ENCODE data around the gene INO80D. TPM values are rescaled to one million over a fixed set of nuclear protein-coding genes. Genes with fewer than 3 reads are reported as not detected.

INO80D gene
- total and polyA plus RNA-seq, 2 experiments from 2014 or later, result 17.5 to 37.4 TPM

DNA sequence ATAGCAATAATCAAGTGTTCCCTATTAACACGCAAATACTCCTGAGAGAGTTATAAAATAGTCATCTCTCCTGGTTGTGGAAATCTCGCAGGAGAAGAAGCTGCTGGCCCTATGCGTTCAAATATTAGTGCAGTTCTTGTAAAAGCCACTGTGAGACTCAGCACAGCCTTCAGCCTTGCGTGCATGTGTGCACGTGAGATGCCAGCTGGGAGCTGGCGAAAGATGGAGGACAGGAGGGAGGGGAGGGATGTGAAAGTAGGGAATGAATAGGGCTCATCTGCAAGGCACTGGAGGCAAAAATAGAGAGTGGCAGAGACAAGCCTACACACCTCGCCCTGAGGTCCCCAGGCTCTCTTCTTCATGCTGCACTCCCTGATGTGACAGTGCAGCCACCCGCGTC, 126.5 kb downstream of the INO80D start:
- no peaks in the 10 kb centered on the region for H3F3A ChIP-seq (replicated peaks; ENCODE audit: low read depth)
- no peak overlapping the region for H3K4me3 ChIP-seq
- H2AFZ ChIP-seq, result no peak overlapping the region
- peaks cover 6% of the 10 kb centered on the region; the same call in 1 of the 2 replicates for H3K9me2 ChIP-seq (ENCODE audit: insufficient read depth)
- no peaks in the 10 kb centered on the region for H3K27me3 ChIP-seq (ENCODE audit: insufficient read depth)
- H3K4me1 Mint-ChIP-seq, result peaks cover 28% of the 10 kb centered on the region
- no peaks in the 10 kb centered on the region for H3K79me2 ChIP-seq (replicated peaks; ENCODE audit: insufficient read depth)
- H3K27ac ChIP-seq (ENCODE audit: low read depth), result no peak overlapping the region
- DNase-seq (ENCODE audit: low spot score) (no peak), ATAC-seq (no peak)
- TF ChIP-seq, protein P1, sequence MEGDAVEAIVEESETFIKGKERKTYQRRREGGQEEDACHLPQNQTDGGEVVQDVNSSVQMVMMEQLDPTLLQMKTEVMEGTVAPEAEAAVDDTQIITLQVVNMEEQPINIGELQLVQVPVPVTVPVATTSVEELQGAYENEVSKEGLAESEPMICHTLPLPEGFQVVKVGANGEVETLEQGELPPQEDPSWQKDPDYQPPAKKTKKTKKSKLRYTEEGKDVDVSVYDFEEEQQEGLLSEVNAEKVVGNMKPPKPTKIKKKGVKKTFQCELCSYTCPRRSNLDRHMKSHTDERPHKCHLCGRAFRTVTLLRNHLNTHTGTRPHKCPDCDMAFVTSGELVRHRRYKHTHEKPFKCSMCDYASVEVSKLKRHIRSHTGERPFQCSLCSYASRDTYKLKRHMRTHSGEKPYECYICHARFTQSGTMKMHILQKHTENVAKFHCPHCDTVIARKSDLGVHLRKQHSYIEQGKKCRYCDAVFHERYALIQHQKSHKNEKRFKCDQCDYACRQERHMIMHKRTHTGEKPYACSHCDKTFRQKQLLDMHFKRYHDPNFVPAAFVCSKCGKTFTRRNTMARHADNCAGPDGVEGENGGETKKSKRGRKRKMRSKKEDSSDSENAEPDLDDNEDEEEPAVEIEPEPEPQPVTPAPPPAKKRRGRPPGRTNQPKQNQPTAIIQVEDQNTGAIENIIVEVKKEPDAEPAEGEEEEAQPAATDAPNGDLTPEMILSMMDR (conservative IDR thresholded peaks at IDR 0.05; ENCODE audit: low read depth in 2 of 2), result no peak
- no peak for TF ChIP-seq ZNF331 (CRISPR knock-in tag; IDR thresholded peaks at IDR 0.05; ENCODE audit: low read depth)
- no peak for TF ChIP-seq POLR2AphosphoS5 (IDR thresholded peaks at IDR 0.05; ENCODE audit: low read depth)
- TF ChIP-seq, protein P2, sequence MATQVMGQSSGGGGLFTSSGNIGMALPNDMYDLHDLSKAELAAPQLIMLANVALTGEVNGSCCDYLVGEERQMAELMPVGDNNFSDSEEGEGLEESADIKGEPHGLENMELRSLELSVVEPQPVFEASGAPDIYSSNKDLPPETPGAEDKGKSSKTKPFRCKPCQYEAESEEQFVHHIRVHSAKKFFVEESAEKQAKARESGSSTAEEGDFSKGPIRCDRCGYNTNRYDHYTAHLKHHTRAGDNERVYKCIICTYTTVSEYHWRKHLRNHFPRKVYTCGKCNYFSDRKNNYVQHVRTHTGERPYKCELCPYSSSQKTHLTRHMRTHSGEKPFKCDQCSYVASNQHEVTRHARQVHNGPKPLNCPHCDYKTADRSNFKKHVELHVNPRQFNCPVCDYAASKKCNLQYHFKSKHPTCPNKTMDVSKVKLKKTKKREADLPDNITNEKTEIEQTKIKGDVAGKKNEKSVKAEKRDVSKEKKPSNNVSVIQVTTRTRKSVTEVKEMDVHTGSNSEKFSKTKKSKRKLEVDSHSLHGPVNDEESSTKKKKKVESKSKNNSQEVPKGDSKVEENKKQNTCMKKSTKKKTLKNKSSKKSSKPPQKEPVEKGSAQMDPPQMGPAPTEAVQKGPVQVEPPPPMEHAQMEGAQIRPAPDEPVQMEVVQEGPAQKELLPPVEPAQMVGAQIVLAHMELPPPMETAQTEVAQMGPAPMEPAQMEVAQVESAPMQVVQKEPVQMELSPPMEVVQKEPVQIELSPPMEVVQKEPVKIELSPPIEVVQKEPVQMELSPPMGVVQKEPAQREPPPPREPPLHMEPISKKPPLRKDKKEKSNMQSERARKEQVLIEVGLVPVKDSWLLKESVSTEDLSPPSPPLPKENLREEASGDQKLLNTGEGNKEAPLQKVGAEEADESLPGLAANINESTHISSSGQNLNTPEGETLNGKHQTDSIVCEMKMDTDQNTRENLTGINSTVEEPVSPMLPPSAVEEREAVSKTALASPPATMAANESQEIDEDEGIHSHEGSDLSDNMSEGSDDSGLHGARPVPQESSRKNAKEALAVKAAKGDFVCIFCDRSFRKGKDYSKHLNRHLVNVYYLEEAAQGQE (IDR thresholded peaks at IDR 0.05; ENCODE audit: unreplicated experiment), result no peak
- no peak for TF ChIP-seq CREB1 (CRISPR knock-in tag; IDR thresholded peaks at IDR 0.05; ENCODE audit: low read depth)
- no peak for TF ChIP-seq EZH2phosphoT487 (IDR thresholded peaks at IDR 0.05; ENCODE audit: unreplicated experiment)
- H3K9me3 Mint-ChIP-seq, result peaks cover 4% of the 10 kb centered on the region
- peaks cover under 1% of the 10 kb centered on the region; the same call in 1 of the 3 replicates for H3K36me3 Mint-ChIP-seq (ENCODE audit: low read depth)
- no peak overlapping the region for H3K4me3 Mint-ChIP-seq
- no peaks in the 10 kb centered on the region for H4K20me1 ChIP-seq (replicated peaks; ENCODE audit: insufficient read depth)
- H3K4me2 ChIP-seq, result no peak overlapping the region
- H3K27ac Mint-ChIP-seq, result no peak overlapping the region
- H3K36me3 ChIP-seq (ENCODE audit: insufficient read depth), result no peaks in the 10 kb centered on the region; the same call in 1 of the 2 replicates
- peaks cover 8% of the 10 kb centered on the region for H3K27me3 Mint-ChIP-seq (ENCODE audit: insufficient read depth, low read depth, poor library complexity)
- H3K4me1 ChIP-seq (ENCODE audit: insufficient read depth), result peaks cover 21% of the 10 kb centered on the region

DNA sequence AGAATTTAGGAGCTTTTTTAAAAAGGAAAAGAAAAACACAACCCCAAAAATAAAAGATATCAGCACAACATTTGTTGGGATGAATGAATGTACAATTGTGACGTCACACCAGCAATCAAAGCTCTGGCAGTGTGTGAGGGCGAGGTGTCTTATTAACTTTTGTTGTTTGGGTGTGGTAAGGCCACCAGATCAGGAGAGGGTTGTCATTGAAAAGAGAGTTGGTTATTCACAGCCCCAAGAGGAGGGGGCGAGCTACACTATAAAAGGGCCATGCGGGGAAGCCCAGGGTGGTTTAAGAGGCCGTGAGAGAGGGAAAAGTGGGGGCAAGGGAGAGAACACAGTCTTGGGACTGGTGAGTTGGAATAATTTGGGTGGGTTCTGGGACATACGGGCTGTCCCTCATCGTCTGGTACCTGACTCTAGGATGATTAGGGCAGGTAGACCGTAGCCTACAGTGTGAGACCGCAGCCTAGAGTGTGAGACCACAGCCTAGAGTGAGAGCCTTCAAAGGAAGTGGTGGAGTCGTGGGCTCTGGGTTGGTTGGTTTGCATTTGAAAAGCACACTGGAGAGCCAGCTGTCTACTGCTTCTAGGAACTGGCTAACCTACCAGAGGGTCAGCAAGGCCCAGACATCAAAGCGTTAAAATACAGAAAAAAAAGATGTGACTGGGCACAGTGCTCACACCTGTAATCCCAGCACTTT, 128.4 kb downstream of the INO80D start:
- H3K4me2 ChIP-seq, result 0 out of 2 replicates have a peak overlapping the region, but pooled peaks have one; percentile 48
- no peak overlapping the region for H3K27ac Mint-ChIP-seq
- TF ChIP-seq ZNF114 (CRISPR knock-in tag; IDR thresholded peaks at IDR 0.05), result peak; percentile 79; the same call in 1 of the 2 replicates
- TF ChIP-seq EZH2 (IDR thresholded peaks at IDR 0.05; ENCODE audit: low read depth, unreplicated experiment), result no peak
- TF ChIP-seq JUNB (IDR thresholded peaks at IDR 0.05; ENCODE audit: unreplicated experiment), result no peak
- TF ChIP-seq, protein P3, sequence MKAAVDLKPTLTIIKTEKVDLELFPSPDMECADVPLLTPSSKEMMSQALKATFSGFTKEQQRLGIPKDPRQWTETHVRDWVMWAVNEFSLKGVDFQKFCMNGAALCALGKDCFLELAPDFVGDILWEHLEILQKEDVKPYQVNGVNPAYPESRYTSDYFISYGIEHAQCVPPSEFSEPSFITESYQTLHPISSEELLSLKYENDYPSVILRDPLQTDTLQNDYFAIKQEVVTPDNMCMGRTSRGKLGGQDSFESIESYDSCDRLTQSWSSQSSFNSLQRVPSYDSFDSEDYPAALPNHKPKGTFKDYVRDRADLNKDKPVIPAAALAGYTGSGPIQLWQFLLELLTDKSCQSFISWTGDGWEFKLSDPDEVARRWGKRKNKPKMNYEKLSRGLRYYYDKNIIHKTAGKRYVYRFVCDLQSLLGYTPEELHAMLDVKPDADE (IDR thresholded peaks at IDR 0.05), result no peak
- TF ChIP-seq, protein P2 (IDR thresholded peaks at IDR 0.05; ENCODE audit: unreplicated experiment), result no peak
- no peak for TF ChIP-seq EZH2phosphoT487 (IDR thresholded peaks at IDR 0.05; ENCODE audit: unreplicated experiment)

More for the DNA sequence above, 128.4 kb downstream of the INO80D start:
- Histone ChIP-seq H3K36me3 (ENCODE audit: insufficient read depth) (no peaks in the 10 kb centered on the region; the same call in 1 of the 2 replicates), H3K9me2 (ENCODE audit: insufficient read depth) (0 out of 2 replicates have a peak, but pooled peaks cover 3% of the 10 kb centered on the region), H3K79me2 (replicated peaks; ENCODE audit: insufficient read depth) (no peaks in the 10 kb centered on the region), H3K4me3 (no peak overlapping the region), H2AFZ (peak overlapping the region; percentile 52; the same call in 1 of the 2 replicates), H3F3A (replicated peaks; ENCODE audit: low read depth) (no peaks in the 10 kb centered on the region), H4K20me1 (replicated peaks; ENCODE audit: insufficient read depth) (no peaks in the 10 kb centered on the region), H3K4me1 (ENCODE audit: insufficient read depth) (peaks cover 21% of the 10 kb centered on the region), H3K27me3 (ENCODE audit: insufficient read depth) (no peaks in the 10 kb centered on the region), H3K27ac (ENCODE audit: low read depth) (no peak overlapping the region)
- Mint-ChIP-seq H3K4me3 (no peak overlapping the region; the same call in 2 of the 3 replicates), H3K27me3 (ENCODE audit: insufficient read depth, low read depth, poor library complexity) (peaks cover 8% of the 10 kb centered on the region), H3K9me3 (peaks cover 19% of the 10 kb centered on the region), H3K4me1 (peaks cover 32% of the 10 kb centered on the region), H3K36me3 (ENCODE audit: low read depth) (peaks cover 8% of the 10 kb centered on the region)
- DNase-seq (ENCODE audit: low spot score) (peak; percentile 59), ATAC-seq (peak; percentile 88)

All from GM23338 (cell line).